Skeletal muscle cell (primary cell): ENCODE measurements around the gene PPP2CA.
"Not testable (repeated sequence)": the region's sequence is repeated elsewhere in the genome, so short reads cannot be mapped to it uniquely, and the experiment has no call there.

Experiments
- DNase-seq: peaks from one replicate; pipeline ENCODE4 v3.0.0-alpha.2; 2010; ENCODE audit warnings: low read depth
- H3K4me3 ChIP-seq: 2 replicates; pipeline ENCODE4 v1.5.1; 2011; ENCODE audit warnings: low read depth, mild to moderate bottlenecking, control low read depth, low read length, moderate library complexity

The PPP2CA gene

GRCh38 chr5:134225780-134226440, at the start of gene PPP2CA:
TSS of gene PPP2CA (minus strand) at chr5:134226073. CDS start at chr5:134225861, 212 bp downstream.
- peak within 1 kb of the TSS; percentile 98 for H3K4me3 ChIP-seq
- peak; percentile 95 for DNase-seq

GRCh38 chr5:134273642-134274395, 47.9 kb upstream of the PPP2CA start:
- no peak for DNase-seq
- no peak overlapping the region for H3K4me3 ChIP-seq

GRCh38 chr5:134271059-134271458, 45.2 kb upstream of the PPP2CA start:
- H3K4me3 ChIP-seq = no peak overlapping the region
- no peak for DNase-seq

DNA sequence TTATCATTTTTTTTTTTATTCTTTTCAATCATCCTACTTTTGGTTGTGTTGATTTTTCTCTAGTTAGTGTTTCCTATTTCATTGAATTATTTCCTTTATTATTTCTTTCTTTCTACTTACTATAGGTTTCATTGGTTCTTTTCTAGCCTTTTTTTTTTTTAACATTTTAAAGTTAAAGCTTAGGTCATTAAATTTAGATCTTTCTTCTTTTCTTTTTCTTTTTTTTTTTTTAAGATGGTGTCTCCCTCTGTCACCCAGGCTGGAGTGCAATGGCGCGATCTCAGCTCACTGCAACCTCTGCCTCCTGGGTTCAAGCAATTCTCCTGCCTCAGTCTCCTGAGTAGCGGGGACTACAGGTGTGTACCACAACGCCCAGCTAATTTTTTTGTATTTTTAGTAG, 43.0 kb upstream of the PPP2CA start:
- H3K4me3 ChIP-seq = no peak overlapping the region
- DNase-seq = no peak

DNA sequence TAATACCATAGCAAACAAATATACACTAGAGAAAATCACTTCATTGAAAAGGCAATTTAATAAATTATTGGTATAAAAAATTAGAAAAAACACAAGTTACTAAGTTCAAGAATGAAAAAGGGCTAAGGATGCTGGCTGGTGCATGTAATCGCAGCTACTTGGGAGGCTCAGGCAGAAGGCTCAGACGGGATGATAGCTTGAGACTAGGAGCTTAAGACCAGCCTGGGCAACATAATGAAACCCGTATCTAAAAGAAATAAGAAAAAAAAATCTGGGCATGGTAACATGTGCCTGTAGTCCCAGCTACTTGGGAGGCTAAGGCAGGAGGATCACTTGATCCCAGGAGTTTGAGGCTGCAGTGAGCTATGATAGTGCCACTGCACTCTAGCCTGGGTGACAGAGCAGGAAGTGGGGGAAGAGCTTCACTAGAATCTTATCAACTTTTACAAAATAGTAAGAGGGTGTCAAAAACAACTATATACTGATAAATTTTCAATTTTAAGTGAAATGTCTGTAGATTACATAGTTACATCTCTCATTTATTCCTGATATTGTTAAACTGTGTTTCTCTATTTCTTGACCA, 42.2 kb upstream of the PPP2CA start:
- H3K4me3 ChIP-seq = no peak overlapping the region
- DNase-seq = no peak

DNA sequence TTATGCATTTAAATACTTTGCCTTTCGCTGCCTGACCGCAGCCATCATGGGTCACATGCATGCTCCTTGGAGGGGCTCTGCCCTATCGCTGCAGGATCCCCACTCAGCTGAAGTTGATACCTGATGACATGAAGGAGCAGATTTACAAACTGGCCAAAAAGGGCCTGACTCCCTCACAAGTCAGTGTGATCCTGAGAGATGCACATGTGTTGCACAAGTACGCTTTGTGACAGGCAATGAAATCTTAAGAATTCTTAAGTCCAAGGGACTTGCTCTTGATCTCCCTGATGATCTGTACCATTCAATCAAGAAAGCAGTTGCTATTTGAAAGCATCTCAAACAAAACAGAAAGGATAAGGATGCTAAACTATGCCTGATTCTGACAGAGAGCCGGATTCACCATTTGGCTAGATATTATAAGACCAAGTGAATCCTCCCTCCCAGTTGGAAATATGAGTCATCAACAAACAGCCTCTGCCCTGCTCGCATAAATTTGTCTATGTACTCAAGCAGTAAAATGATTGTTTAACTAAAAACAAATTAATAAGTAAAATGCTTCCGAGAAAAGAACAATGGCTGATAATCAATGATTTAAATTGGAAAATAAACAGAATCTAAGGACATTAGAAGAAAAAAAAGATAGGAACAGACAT, 41.6 kb upstream of the PPP2CA start:
- H3K4me3 ChIP-seq = no peak overlapping the region
- peak; percentile 7 for DNase-seq

DNA sequence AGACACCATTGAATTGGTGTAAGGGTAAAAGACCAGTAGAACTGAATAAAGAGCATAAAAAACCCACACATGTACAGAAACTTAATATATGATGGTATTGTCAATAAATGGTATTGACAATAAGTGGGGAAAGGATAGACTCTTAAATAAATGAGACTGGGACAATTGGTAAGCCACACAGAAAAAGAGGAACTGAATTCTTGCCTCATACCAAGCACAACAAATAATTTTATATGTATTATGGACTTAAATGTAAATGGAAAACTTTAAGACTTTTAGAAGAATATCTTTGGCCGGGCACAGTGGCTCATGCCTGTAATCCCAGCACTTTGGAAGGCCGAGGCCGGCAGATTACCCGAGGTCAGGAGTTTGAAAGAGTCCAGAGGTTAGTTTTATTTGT, 37.9 kb upstream of the PPP2CA start:
- no peak for DNase-seq
- H3K4me3 ChIP-seq = no peak overlapping the region

GRCh38 chr5:134262629-134263028, 36.8 kb upstream of the PPP2CA start:
- H3K4me3 ChIP-seq, DNase-seq: not testable (repeated sequence)

DNA sequence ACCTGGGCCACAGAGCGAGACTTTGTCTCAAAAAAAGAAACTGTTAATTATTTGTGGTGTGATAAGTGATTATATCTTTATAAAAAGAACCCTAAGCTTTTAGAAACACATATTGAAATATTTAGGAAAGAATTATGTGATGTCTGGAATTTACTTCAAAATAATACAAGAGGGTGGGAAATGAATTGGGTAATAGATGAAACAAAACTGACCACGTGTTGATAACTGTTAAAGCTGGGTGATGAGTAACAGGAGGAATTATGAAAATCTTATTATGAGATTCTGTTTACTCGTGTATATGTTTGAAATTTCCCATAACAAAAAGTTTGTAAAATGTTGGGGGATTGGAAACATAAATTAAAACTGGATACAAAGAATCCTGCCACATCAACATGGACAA, 33.0 kb upstream of the PPP2CA start:
- DNase-seq = no peak

GRCh38 chr5:134257176-134257575, 31.3 kb upstream of the PPP2CA start:
- H3K4me3 ChIP-seq = no peak overlapping the region
- no peak for DNase-seq

More for the DNA sequence above, 33.0 kb upstream of the PPP2CA start:
- H3K4me3 ChIP-seq = no peak overlapping the region

GRCh38 chr5:134255418-134256150, 29.7 kb upstream of the PPP2CA start:
- no peak overlapping the region for H3K4me3 ChIP-seq
- DNase-seq = peak; percentile 44

- not testable (repeated sequence) for H3K4me3 ChIP-seq, DNase-seq
These were observed 27.7 kb upstream of the PPP2CA start for GRCh38 chr5:134253368-134254153.

DNA sequence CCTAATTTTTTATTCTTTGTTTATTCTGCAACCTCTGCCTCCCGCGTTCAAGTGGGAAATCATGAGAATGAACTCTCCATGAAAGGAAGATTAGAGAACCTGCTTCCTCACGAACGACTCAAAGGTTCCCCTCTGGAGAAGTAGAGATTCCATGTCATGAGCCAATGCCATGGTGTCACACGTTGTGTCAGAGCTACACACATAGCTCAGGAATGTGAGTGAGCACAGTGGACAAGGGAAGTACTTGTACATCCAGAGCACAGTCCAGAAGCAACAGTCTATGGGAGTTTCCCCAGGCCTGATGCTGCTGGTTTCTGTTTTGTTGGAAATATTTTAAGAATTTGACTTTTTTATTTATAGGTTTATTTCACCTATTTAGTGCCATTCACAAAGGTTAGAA, 26.8 kb upstream of the PPP2CA start:
- H3K4me3 ChIP-seq = no peak overlapping the region
- peak; percentile 56 for DNase-seq

DNA sequence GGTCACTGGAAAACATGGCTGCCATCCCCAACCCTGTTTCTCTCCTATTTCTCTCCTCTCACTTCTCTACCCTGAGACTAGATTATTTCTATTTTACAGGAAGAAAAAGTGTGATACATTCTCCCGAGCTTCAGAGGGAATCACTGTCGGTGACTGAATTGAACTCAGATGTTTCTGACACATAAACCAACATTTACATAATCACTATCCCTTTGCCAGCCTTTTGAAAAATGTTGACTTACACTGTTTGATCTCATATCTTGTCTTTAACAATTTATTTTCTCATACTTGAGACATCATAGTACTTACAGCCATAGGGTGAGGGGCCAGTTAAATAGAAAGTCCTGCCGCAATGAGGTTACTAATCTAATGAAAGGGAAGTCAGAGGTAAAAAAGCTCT, 25.1 kb upstream of the PPP2CA start:
- no peak overlapping the region for H3K4me3 ChIP-seq
- DNase-seq = no peak

GRCh38 chr5:134249469-134250379, 23.9 kb upstream of the PPP2CA start:
- peak; percentile 69 for DNase-seq
- H3K4me3 ChIP-seq = no peak overlapping the region

DNA sequence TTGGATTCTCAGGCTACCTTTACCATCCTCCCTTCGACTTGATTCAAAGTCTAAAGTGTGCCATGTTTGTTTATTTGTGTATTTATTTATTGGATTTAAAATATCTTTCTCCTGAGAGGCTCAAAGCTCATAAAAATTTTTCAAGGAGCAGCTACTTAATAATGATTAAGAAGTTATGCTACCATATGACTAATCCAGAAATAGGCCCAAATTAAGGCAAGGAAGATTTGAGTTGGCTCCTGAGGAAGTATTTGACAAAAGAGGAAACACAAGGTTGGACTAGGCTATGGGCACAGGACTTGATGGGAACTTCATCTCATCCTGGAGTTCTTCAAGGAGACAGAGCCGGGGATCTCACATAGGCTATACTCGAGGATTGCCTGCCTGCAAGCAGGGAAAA, 22.4 kb upstream of the PPP2CA start:
- no peak for DNase-seq
- no peak overlapping the region for H3K4me3 ChIP-seq

- H3K4me3 ChIP-seq = no peak overlapping the region
- DNase-seq = peak; percentile 73
These were observed 21.8 kb upstream of the PPP2CA start for GRCh38 chr5:134247428-134248224.
